Neural cell (in vitro differentiated cells): ENCODE measurements around the gene DNAJB4. TPM values are rescaled to one million over a fixed set of nuclear protein-coding genes. Genes with fewer than 3 reads are reported as not detected.

Experiments used
- H2AFZ ChIP-seq: fragments of 200-600, 300-800 bp; sonication (generic), shearing (Covaris generic); 2 replicates; pipeline ENCODE4 v1.6.0; 2014; ENCODE audit warnings: low read depth, mild to moderate bottlenecking, antibody characterized with exemption, low read length, moderate library complexity
- H3F3A ChIP-seq: fragments of 200-600 bp; shearing (Covaris generic); 2 replicates; pipeline ENCODE4 v1.6.1; 2016; ENCODE audit warnings: mild to moderate bottlenecking, moderate library complexity, mixed read lengths, antibody characterized with exemption, low read length; ENCODE audit not compliant: insufficient read depth, poor library complexity, severe bottlenecking
- H3K27ac ChIP-seq: fragments of 200-600, 300-800 bp; sonication (generic), shearing (Covaris generic); 2 replicates; pipeline ENCODE4 v1.5.1; 2014; ENCODE audit warnings: mild to moderate bottlenecking, low read length, moderate library complexity
- H3K27me3 ChIP-seq: fragments of 300-800, 200-600 bp; sonication (generic), shearing (Covaris generic); 2 replicates; pipeline ENCODE4 v1.6.0; 2014; ENCODE audit warnings: mild to moderate bottlenecking, low read depth, low read length, moderate library complexity; ENCODE audit not compliant: insufficient read depth
- H3K36me3 ChIP-seq: fragments of 300-800, 200-600 bp; sonication (generic), shearing (Covaris generic); 2 replicates; pipeline ENCODE4 v1.5.1; 2014; ENCODE audit warnings: mild to moderate bottlenecking, antibody characterized with exemption, low read length, moderate library complexity; ENCODE audit not compliant: insufficient read depth
- H3K4me2 ChIP-seq: fragments of 300-800, 200-600 bp; sonication (generic), shearing (Covaris generic); 2 replicates; pipeline ENCODE4 v1.6.0; 2014; ENCODE audit warnings: mild to moderate bottlenecking, low read length
- H3K4me3 ChIP-seq: fragments of 300-800, 200-600 bp; sonication (generic), shearing (Covaris generic); 2 replicates; pipeline ENCODE4 v1.5.1; 2014; ENCODE audit warnings: mild to moderate bottlenecking, low read length, moderate library complexity
- H3K79me2 ChIP-seq: fragments of 200-600 bp; shearing (Covaris generic); replicated peaks from 2 replicates; pipeline ENCODE4 v1.6.0; 2014; ENCODE audit warnings: mild to moderate bottlenecking, low read length, moderate library complexity; ENCODE audit not compliant: insufficient read depth
- H3K9ac ChIP-seq: fragments of 300-800, 200-600 bp; sonication (generic), shearing (Covaris generic); 2 replicates; pipeline ENCODE4 v1.6.1; 2016; ENCODE audit warnings: mild to moderate bottlenecking, low read length, mixed read lengths
- H3K9me2 ChIP-seq: fragments of 200-600 bp; shearing (Covaris generic); 2 replicates; pipeline ENCODE4 v1.6.1; 2016; ENCODE audit warnings: mild to moderate bottlenecking, low read length, mixed read lengths; ENCODE audit not compliant: insufficient read depth
- H3K9me3 ChIP-seq: fragments of 200-600, 300-800 bp; sonication (generic), shearing (Covaris generic); 2 replicates; pipeline ENCODE4 v1.6.1; 2016; ENCODE audit warnings: mild to moderate bottlenecking, mixed run types, low read length, moderate library complexity, mixed read lengths
- H4K20me1 ChIP-seq: fragments of 200-600 bp; shearing (Covaris generic); 2 replicates; pipeline ENCODE4 v1.6.1; 2016; ENCODE audit warnings: mild to moderate bottlenecking, mixed run types; ENCODE audit not compliant: insufficient read depth
- CTCF ChIP-seq: fragments of 450-650 bp; IDR thresholded peaks from 2 replicates; pipeline ENCODE4 v1.5.1; 2014; ENCODE audit warnings: antibody characterized with exemption, mild to moderate bottlenecking, moderate library complexity; ENCODE audit not compliant: poor library complexity, severe bottlenecking
- EP300 ChIP-seq: fragments of 450-650 bp; conservative IDR thresholded peaks from 2 replicates; pipeline ENCODE4 v1.6.1; 2014; ENCODE audit warnings: antibody characterized with exemption, mild to moderate bottlenecking, moderate library complexity; ENCODE audit not compliant: poor library complexity, severe bottlenecking
- EZH2 ChIP-seq: fragments of 200-600, 300-800 bp; shearing (Covaris generic), sonication (generic); IDR thresholded peaks from 2 replicates; pipeline ENCODE4 v1.6.1; 2014; ENCODE audit warnings: antibody characterized with exemption, low read length, borderline replicate concordance, mild to moderate bottlenecking; ENCODE audit not compliant: insufficient read depth, poor library complexity, severe bottlenecking
- MXI1 ChIP-seq: fragments of 450-650 bp; conservative IDR thresholded peaks from 2 replicates; pipeline ENCODE4 v1.6.1; 2014; ENCODE audit warnings: antibody characterized with exemption, mild to moderate bottlenecking; ENCODE audit not compliant: poor library complexity, severe bottlenecking
- POLR2AphosphoS5 ChIP-seq: IDR thresholded peaks from 2 replicates; pipeline ENCODE4 v1.6.1; 2012
- RAD21 ChIP-seq: fragments of 450-650 bp; conservative IDR thresholded peaks from 2 replicates; pipeline ENCODE4 v1.6.1; 2014; ENCODE audit warnings: antibody characterized with exemption, mild to moderate bottlenecking, moderate library complexity
- REST ChIP-seq: IDR thresholded peaks from 2 replicates; pipeline ENCODE4 v1.6.1; 2012; ENCODE audit warnings: borderline replicate concordance
- SMC3 ChIP-seq: fragments of 450-650 bp; conservative IDR thresholded peaks from 2 replicates; pipeline ENCODE4 v1.6.1; 2014; ENCODE audit warnings: antibody characterized with exemption, mild to moderate bottlenecking, moderate library complexity; ENCODE audit not compliant: poor library complexity
- TAF1 ChIP-seq: IDR thresholded peaks from 2 replicates; pipeline ENCODE4 v1.6.1; 2012; ENCODE audit warnings: low read depth
- polyA plus RNA-seq: library from polyadenylated mRNA; depleted of rRNA; stranded (reverse); fragments of >200 nt; gene quantifications from 2 replicates; pipeline ENCODE4 v1.2.3, GENCODE V29; 2014

DNAJB4 gene
- polyA plus RNA-seq, 1 donor from 2014 or later = 42.2 TPM

- no peaks in the 10 kb centered on the region for H3F3A ChIP-seq
- no peak overlapping the region for H3K27ac ChIP-seq
- H3K36me3 ChIP-seq = no peaks in the 10 kb centered on the region
- H3K9me3 ChIP-seq = no peaks in the 10 kb centered on the region
- H3K4me3 ChIP-seq = no peak overlapping the region
- H3K9me2 ChIP-seq = no peaks in the 10 kb centered on the region
- H3K4me2 ChIP-seq = no peak overlapping the region
- H3K79me2 ChIP-seq = no peaks in the 10 kb centered on the region
- H3K27me3 ChIP-seq = no peaks in the 10 kb centered on the region
- TF ChIP-seq POLR2AphosphoS5 (no peak), EP300 (no peak), RAD21 (no peak), TAF1 (no peak), SMC3 (no peak), MXI1 (no peak), REST (no peak), EZH2 (no peak), CTCF (no peak)
- no peak overlapping the region for H2AFZ ChIP-seq
- no peaks in the 10 kb centered on the region for H4K20me1 ChIP-seq
- H3K9ac ChIP-seq = no peak overlapping the region
Observed at GRCh38 chr1:78054972-78055371, 50.2 kb downstream of the DNAJB4 start.

- Histone ChIP-seq H4K20me1 (no peaks in the 10 kb centered on the region), H3K9me3 (no peaks in the 10 kb centered on the region), H2AFZ (no peak overlapping the region), H3K4me3 (no peak overlapping the region), H3F3A (no peaks in the 10 kb centered on the region), H3K27ac (no peak overlapping the region), H3K79me2 (no peaks in the 10 kb centered on the region), H3K4me2 (no peak overlapping the region), H3K9ac (no peak overlapping the region), H3K27me3 (no peaks in the 10 kb centered on the region), H3K9me2 (no peaks in the 10 kb centered on the region), H3K36me3 (no peaks in the 10 kb centered on the region)
- TF ChIP-seq CTCF (no peak), EZH2 (no peak), TAF1 (no peak)
Observed at GRCh38 chr1:78055565-78056132, 50.9 kb downstream of the DNAJB4 start.
